Glutamatergic neuron (in vitro differentiated cells): ENCODE data around the gene FAT1. TPM values are rescaled to one million over a fixed set of nuclear protein-coding genes. Genes with fewer than 3 reads are reported as not detected.

Experiments
- DNase-seq: peaks from one replicate; pipeline ENCODE4 v3.0.0; 2022
- H3K27ac Mint-ChIP-seq: one replicate; pipeline ENCODE4 v1.8.0; 2020; ENCODE audit warnings: mild to moderate bottlenecking, mixed read lengths, inconsistent platforms; ENCODE audit not compliant: unreplicated experiment
- H3K27me3 Mint-ChIP-seq: one replicate; pipeline ENCODE4 v1.8.0; 2020; ENCODE audit warnings: mild to moderate bottlenecking, moderate library complexity, mixed read lengths, inconsistent platforms; ENCODE audit not compliant: unreplicated experiment
- H3K36me3 Mint-ChIP-seq: one replicate; pipeline ENCODE4 v1.8.0; 2020; ENCODE audit warnings: mild to moderate bottlenecking, mixed read lengths, inconsistent platforms; ENCODE audit not compliant: unreplicated experiment
- H3K4me1 Mint-ChIP-seq: one replicate; pipeline ENCODE4 v1.8.0; 2020; ENCODE audit warnings: mild to moderate bottlenecking, low read depth, mixed read lengths, inconsistent platforms; ENCODE audit not compliant: unreplicated experiment
- H3K4me3 Mint-ChIP-seq: one replicate; pipeline ENCODE4 v1.8.0; 2020; ENCODE audit warnings: mild to moderate bottlenecking, mixed read lengths, inconsistent platforms; ENCODE audit not compliant: unreplicated experiment
- H3K9me3 Mint-ChIP-seq: one replicate; pipeline ENCODE4 v1.8.0; 2020; ENCODE audit warnings: mild to moderate bottlenecking, moderate library complexity, mixed read lengths, inconsistent platforms; ENCODE audit not compliant: unreplicated experiment
- CTCF ChIP-seq: fragments of 200-600 bp; sonication (generic); IDR thresholded peaks from one replicate; pipeline ENCODE4 v1.5.0; 2021; ENCODE audit not compliant: partially characterized antibody, unreplicated experiment
- total RNA-seq: library from RNA; stranded (reverse); fragmentation: NEBNext Ultra II Directional; extraction: Animal tissue kit (Norgen Biotek cat#: 25700); gene quantifications from one replicate; pipeline ENCODE4 v1.2.1, GENCODE V29; 2021; ENCODE audit not compliant: unreplicated experiment

FAT1 gene
- total RNA-seq, 1 donor from 2014 or later, result 34.3 TPM

- DNase-seq, result no peak
- Mint-ChIP-seq H3K36me3 (no peaks in the 10 kb centered on the region), H3K27ac (no peak overlapping the region), H3K9me3 (no peaks in the 10 kb centered on the region), H3K4me3 (no peak overlapping the region), H3K27me3 (no peaks in the 10 kb centered on the region), H3K4me1 (peaks cover 5% of the 10 kb centered on the region)
- no peak for TF ChIP-seq CTCF
Measured at GRCh38 chr4:186700746-186701145, 22.9 kb downstream of the FAT1 start.

DNA sequence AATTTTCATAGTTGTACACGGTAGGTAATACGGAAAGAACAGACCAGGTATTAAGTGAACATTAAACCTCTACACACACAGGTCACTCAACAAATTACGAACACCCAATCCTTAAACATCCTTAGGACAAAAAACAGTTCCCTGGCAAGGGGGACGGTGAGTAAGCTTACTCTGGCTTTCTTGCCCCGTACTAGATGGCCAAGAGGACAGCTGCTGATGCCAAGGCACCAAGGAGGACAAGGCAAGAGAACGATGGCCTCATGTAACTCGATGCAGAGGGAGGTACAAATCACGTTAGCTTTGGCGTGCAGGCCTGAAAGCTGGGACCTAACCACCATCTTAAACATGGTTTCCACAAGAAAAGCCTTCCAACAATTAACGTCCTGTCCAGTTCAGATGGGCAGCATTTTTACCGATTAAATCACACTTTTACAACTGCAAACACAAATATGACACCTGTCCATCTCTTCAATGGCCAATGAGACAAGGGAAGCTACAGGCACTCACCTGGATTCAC, 23.7 kb downstream of the FAT1 start:
- H3K27ac Mint-ChIP-seq, result no peak overlapping the region

DNA sequence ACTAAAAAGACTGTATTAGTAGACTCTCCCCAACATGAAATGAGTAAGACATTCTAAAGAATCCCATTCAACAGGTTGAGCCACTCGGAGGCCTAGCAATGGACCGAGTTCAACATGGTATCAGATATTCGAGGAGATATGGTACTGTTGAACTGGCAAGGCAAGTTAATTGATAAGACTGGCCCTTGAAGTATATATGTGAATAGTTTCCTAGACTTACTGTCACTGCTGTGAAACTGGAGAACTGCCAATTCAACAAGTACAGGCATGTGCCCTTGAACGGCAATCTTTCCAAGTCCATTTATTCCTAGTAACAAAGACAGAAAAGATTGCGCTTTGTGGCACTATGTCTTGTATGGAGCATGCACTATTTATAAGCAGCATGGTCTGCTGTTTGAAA, 24.4 kb downstream of the FAT1 start:
- no peak for TF ChIP-seq CTCF
- no peak for DNase-seq
- Mint-ChIP-seq H3K27me3 (no peaks in the 10 kb centered on the region), H3K36me3 (no peaks in the 10 kb centered on the region), H3K9me3 (no peaks in the 10 kb centered on the region), H3K27ac (no peak overlapping the region), H3K4me3 (no peak overlapping the region), H3K4me1 (peaks cover 5% of the 10 kb centered on the region)

More for the DNA sequence above, 23.7 kb downstream of the FAT1 start:
- Mint-ChIP-seq H3K4me1 (peaks cover 5% of the 10 kb centered on the region), H3K9me3 (no peaks in the 10 kb centered on the region), H3K36me3 (no peaks in the 10 kb centered on the region), H3K4me3 (no peak overlapping the region), H3K27me3 (no peaks in the 10 kb centered on the region)
- no peak for TF ChIP-seq CTCF
- DNase-seq, result no peak

GRCh38 chr4:186698525-186698924, 25.1 kb downstream of the FAT1 start:
- Mint-ChIP-seq H3K27ac (no peak overlapping the region), H3K27me3 (no peaks in the 10 kb centered on the region), H3K36me3 (no peaks in the 10 kb centered on the region), H3K4me3 (no peak overlapping the region), H3K9me3 (no peaks in the 10 kb centered on the region), H3K4me1 (peaks cover 5% of the 10 kb centered on the region)
- no peak for TF ChIP-seq CTCF
- no peak for DNase-seq

DNA sequence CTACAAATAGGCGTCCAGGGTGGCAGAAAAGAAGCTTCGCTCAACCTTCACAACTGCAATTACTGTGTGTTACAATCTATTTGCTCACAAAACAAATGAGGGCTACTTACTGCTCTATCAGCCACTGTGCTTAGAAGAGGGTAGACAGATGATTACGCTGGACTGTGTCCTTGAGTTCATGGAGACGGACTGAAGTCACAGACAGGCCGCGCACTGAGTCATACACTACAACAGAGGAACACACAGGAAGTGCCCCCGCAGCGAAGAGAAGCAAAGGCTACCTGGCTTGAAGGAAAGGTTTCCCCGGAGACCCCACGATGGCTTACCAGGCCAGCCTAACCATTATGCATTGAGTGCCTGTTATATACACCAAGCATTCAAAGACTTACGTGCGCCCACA, 25.6 kb downstream of the FAT1 start:
- H3K27ac Mint-ChIP-seq, result no peak overlapping the region
- H3K4me1 Mint-ChIP-seq, result peaks cover 5% of the 10 kb centered on the region
- no peak for TF ChIP-seq CTCF
- H3K9me3 Mint-ChIP-seq, result no peaks in the 10 kb centered on the region
- DNase-seq, result no peak
- no peak overlapping the region for H3K4me3 Mint-ChIP-seq
- H3K27me3 Mint-ChIP-seq, result no peaks in the 10 kb centered on the region
- no peaks in the 10 kb centered on the region for H3K36me3 Mint-ChIP-seq
